Measurements from ENCODE around the gene SNX25. TPM values are rescaled to one million over a fixed set of nuclear protein-coding genes. Genes with fewer than 3 reads are reported as not detected.
A peak's percentile ranks its signal among the peaks of the same experiment; 100 is the strongest.

Gene SNX25
- polyA plus RNA-seq, 1 donor (not counting 4 experiments of a cell fraction or from before 2014, with no cell fraction given): 5.0 TPM

DNA sequence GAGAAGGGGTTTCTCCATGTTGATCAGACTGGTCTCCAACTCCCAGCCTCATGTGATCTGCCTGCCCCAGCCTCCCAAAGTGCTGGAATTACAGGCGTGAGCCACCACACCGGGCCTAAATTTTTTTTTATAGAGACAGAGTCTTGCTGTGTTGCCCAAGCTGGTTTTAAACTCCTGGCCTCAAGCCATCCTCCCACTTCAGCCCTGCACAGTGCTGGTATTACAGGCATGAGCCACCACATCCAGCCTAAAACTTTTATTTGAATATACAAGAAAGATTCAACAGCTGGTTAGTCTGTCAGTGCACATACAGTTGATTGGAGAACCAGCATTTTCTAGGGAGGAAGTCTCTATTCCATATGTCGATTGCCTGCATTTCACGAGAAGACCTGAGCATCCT is 95.1 kb downstream of the SNX25 start:
- Histone ChIP-seq H3K4me2 (ENCODE audit: control insufficient read depth, extremely low read depth, insufficient read depth, low read depth, low read length) (no peak overlapping the region), H3K4me3 (ENCODE audit: control insufficient read depth in 2 of 3, extremely low read depth in 1 of 3, insufficient read depth in 2 of 3, low read depth in 1 of 3, low read length in 3 of 3) (no peak overlapping the region), H3K79me2 (ENCODE audit: control insufficient read depth, insufficient read depth, low read length) (no peaks in the 10 kb centered on the region), H3K9ac (ENCODE audit: control insufficient read depth, extremely low read depth, insufficient read depth, low read length) (no peak overlapping the region), H3K27me3 (ENCODE audit: control insufficient read depth, extremely low read depth, insufficient read depth, low read length) (no peaks in the 10 kb centered on the region), H3K9me3 (ENCODE audit: control insufficient read depth, low read depth, low read length) (no peaks in the 10 kb centered on the region), H4K20me1 (ENCODE audit: control insufficient read depth, extremely low read depth, insufficient read depth, low read length) (no peaks in the 10 kb centered on the region), H3K4me1 (ENCODE audit: control insufficient read depth, extremely low read depth, insufficient read depth, low read length) (peaks cover 30% of the 10 kb centered on the region), H2AFZ (ENCODE audit: control insufficient read depth, low read length) (no peak overlapping the region), H3K36me3 (ENCODE audit: control insufficient read depth in 2 of 2, extremely low read depth in 1 of 2, insufficient read depth in 2 of 2, low read length in 2 of 2) (peaks cover 0 to 2% of the 10 kb centered on the region in 2 experiments), H3K27ac (ENCODE audit: control insufficient read depth, insufficient read depth, low read length) (no peak overlapping the region), H3K9me1 (ENCODE audit: control insufficient read depth, extremely low read depth, insufficient read depth, low read length) (no peaks in the 10 kb centered on the region)
- TF ChIP-seq, protein P1, sequence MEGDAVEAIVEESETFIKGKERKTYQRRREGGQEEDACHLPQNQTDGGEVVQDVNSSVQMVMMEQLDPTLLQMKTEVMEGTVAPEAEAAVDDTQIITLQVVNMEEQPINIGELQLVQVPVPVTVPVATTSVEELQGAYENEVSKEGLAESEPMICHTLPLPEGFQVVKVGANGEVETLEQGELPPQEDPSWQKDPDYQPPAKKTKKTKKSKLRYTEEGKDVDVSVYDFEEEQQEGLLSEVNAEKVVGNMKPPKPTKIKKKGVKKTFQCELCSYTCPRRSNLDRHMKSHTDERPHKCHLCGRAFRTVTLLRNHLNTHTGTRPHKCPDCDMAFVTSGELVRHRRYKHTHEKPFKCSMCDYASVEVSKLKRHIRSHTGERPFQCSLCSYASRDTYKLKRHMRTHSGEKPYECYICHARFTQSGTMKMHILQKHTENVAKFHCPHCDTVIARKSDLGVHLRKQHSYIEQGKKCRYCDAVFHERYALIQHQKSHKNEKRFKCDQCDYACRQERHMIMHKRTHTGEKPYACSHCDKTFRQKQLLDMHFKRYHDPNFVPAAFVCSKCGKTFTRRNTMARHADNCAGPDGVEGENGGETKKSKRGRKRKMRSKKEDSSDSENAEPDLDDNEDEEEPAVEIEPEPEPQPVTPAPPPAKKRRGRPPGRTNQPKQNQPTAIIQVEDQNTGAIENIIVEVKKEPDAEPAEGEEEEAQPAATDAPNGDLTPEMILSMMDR (optimal IDR thresholded peaks at IDR 0.05 in 1 of 3, IDR thresholded peaks at IDR 0.05 in 1 of 3, conservative IDR thresholded peaks at IDR 0.05 in 1 of 3; ENCODE audit: extremely low read depth in 1 of 3, insufficient read depth in 2 of 3, low read length in 3 of 3): no peak
- TF ChIP-seq EZH2 (IDR thresholded peaks at IDR 0.05; ENCODE audit: low read length): no peak
- DNase-seq (ENCODE audit: low read depth, low spot score) (no peak), FAIRE-seq (no peak)
- dilution Hi-C loops (cut with MboI; ENCODE audit: extremely low pct_ligation_motif_present, low sequenced_read_pairs): no loop called here

DNA sequence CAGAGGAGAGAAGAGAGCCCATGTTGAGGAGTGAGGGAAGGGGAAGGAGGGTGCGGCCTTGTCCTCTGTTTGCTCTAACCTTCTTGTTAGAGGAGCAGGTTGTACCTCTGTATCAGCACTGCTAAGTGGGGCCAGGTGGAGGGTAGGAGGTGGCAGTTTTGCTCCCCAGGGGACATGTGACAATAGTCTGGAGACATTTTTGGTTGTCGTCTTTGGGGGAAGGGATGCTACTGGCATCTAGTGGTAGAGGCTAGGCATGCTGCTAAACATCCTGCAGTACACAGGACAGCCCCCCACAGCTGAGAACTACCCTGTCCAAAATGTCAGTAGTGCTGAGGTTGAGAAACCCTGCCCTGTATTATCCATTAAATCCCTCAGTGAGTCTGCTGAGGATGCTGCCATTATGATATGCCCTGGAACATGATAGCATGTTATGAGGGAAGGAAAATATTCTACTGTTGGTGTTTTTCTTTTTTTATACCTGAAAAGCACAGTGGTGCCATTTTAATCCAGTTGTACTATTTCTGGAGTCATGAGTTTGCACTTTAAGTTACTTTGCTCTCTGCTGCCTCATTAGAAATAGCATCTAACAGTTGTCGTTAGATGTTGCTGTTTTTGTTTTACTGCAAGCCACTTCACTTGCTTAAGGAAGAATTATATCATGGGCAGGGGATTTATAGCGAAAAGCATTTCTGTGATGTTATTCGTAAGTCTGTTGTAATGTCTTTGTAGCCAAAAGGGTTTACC is 95.7 kb downstream of the SNX25 start:
- no peak overlapping the region for H3K4me3 ChIP-seq (ENCODE audit: control insufficient read depth in 2 of 3, extremely low read depth in 1 of 3, insufficient read depth in 2 of 3, low read depth in 1 of 3, low read length in 3 of 3)
- peaks cover 0 to 2% of the 10 kb centered on the region in 2 experiments for H3K36me3 ChIP-seq (ENCODE audit: control insufficient read depth in 2 of 2, extremely low read depth in 1 of 2, insufficient read depth in 2 of 2, low read length in 2 of 2)
- H3K9me3 ChIP-seq (ENCODE audit: control insufficient read depth, low read depth, low read length): no peaks in the 10 kb centered on the region
- no peaks in the 10 kb centered on the region for H3K9me1 ChIP-seq (ENCODE audit: control insufficient read depth, extremely low read depth, insufficient read depth, low read length)
- no peaks in the 10 kb centered on the region for H3K79me2 ChIP-seq (ENCODE audit: control insufficient read depth, insufficient read depth, low read length)
- FAIRE-seq (peak; percentile 17), DNase-seq (ENCODE audit: low read depth, low spot score) (no peak)
- H3K27me3 ChIP-seq (ENCODE audit: control insufficient read depth, extremely low read depth, insufficient read depth, low read length): no peaks in the 10 kb centered on the region
- H3K4me1 ChIP-seq (ENCODE audit: control insufficient read depth, extremely low read depth, insufficient read depth, low read length): peaks cover 30% of the 10 kb centered on the region
- H3K9ac ChIP-seq (ENCODE audit: control insufficient read depth, extremely low read depth, insufficient read depth, low read length): peak overlapping the region; percentile 48
- TF ChIP-seq, protein P1 (optimal IDR thresholded peaks at IDR 0.05 in 1 of 3, IDR thresholded peaks at IDR 0.05 in 1 of 3, conservative IDR thresholded peaks at IDR 0.05 in 1 of 3; ENCODE audit: extremely low read depth in 1 of 3, insufficient read depth in 2 of 3, low read length in 3 of 3): peak; percentile 21 to 70 (median 34)
- TF ChIP-seq EZH2 (IDR thresholded peaks at IDR 0.05; ENCODE audit: low read length): no peak
- no peak overlapping the region for H2AFZ ChIP-seq (ENCODE audit: control insufficient read depth, low read length)
- no peaks in the 10 kb centered on the region for H4K20me1 ChIP-seq (ENCODE audit: control insufficient read depth, extremely low read depth, insufficient read depth, low read length)
- dilution Hi-C loops (cut with MboI; ENCODE audit: extremely low pct_ligation_motif_present, low sequenced_read_pairs): no loop called here
- H3K27ac ChIP-seq (ENCODE audit: control insufficient read depth, insufficient read depth, low read length): peak overlapping the region; percentile 91
- H3K4me2 ChIP-seq (ENCODE audit: control insufficient read depth, extremely low read depth, insufficient read depth, low read depth, low read length): peak overlapping the region; percentile 44
